ENCODE measurements around the gene PTBP1. TPM values are rescaled to one million over a fixed set of nuclear protein-coding genes. Genes with fewer than 3 reads are reported as not detected.

The PTBP1 gene
- total RNA-seq, 1 experiment from 2014 or later = 515 TPM

DNA sequence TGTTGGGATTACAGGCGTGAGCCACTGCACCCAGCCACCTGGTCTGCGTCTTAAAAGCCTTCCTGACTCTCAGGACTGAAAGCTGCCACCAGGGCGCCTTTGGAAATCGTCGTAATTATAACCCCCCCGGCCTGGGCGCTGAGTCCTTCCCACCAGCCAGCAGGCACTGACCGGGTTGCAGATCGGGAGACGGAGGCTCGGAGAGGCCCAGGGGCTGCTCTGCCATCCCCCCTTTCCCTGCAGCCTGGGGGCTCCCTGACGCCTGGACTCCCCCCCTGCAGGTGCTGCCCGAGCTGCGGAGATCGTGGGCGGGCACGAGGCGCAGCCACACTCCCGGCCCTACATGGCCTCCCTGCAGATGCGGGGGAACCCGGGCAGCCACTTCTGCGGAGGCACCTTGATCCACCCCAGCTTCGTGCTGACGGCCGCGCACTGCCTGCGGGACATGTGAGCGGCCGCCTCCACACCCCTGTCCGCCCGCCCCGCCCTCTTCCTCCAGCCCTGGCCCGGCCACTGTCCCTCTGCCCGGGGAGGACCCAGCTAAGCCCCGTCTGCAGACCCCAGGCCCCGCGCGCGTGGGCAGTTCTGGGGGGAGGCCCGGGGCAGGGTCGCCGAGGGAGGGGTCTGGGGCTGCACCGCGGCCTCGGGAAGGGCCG, 46.1 kb downstream of the PTBP1 start:
- ChIA-PET CTCF (interaction anchor here (0.6 kb wide), 1 partner anchor 15 kb away, joined by 3 read pairs; no protein-coding TSS in a partner anchor), POLR2A (no interaction called here)
- no peak for DNase-seq (ENCODE audit: low read depth, low spot score)
- Histone ChIP-seq H3K36me3 (ENCODE audit: control insufficient read depth, insufficient read depth, low read length) (no peaks in the 10 kb centered on the region), H3K27ac (ENCODE audit: low read length) (no peak overlapping the region), H3K9me3 (ENCODE audit: control insufficient read depth, insufficient read depth, low read depth, low read length) (no peaks in the 10 kb centered on the region), H3K4me1 (ENCODE audit: control insufficient read depth, insufficient read depth, low read length) (peaks cover 4% of the 10 kb centered on the region; the same call in 1 of the 2 replicates), H3K4me3 (ENCODE audit: low read depth in 2 of 2, low read length in 2 of 2) (peak overlapping the region; percentile 30 to 45), H3K27me3 (ENCODE audit: control insufficient read depth, insufficient read depth, low read length) (no peaks in the 10 kb centered on the region)
- in situ Hi-C loops (cut with HindIII; ENCODE audit: low pct_unique_long_range_greater_than_20kb, low sequenced_read_pairs) = no loop called here
- peak; percentile 88 for ATAC-seq
- intact Hi-C loops (cut with micrococcal nuclease; ENCODE audit: unreplicated experiment) = no loop called here
- TF ChIP-seq, protein P1, sequence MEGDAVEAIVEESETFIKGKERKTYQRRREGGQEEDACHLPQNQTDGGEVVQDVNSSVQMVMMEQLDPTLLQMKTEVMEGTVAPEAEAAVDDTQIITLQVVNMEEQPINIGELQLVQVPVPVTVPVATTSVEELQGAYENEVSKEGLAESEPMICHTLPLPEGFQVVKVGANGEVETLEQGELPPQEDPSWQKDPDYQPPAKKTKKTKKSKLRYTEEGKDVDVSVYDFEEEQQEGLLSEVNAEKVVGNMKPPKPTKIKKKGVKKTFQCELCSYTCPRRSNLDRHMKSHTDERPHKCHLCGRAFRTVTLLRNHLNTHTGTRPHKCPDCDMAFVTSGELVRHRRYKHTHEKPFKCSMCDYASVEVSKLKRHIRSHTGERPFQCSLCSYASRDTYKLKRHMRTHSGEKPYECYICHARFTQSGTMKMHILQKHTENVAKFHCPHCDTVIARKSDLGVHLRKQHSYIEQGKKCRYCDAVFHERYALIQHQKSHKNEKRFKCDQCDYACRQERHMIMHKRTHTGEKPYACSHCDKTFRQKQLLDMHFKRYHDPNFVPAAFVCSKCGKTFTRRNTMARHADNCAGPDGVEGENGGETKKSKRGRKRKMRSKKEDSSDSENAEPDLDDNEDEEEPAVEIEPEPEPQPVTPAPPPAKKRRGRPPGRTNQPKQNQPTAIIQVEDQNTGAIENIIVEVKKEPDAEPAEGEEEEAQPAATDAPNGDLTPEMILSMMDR (IDR thresholded peaks at IDR 0.05) = no peak
- TF ChIP-seq SIN3A (IDR thresholded peaks at IDR 0.05; ENCODE audit: borderline replicate concordance, insufficient read depth, low read depth, low read length) = no peak
- TF ChIP-seq TCF7L2 (IDR thresholded peaks at IDR 0.05; ENCODE audit: low read depth, low read length) = no peak
- TF ChIP-seq, protein P2, sequence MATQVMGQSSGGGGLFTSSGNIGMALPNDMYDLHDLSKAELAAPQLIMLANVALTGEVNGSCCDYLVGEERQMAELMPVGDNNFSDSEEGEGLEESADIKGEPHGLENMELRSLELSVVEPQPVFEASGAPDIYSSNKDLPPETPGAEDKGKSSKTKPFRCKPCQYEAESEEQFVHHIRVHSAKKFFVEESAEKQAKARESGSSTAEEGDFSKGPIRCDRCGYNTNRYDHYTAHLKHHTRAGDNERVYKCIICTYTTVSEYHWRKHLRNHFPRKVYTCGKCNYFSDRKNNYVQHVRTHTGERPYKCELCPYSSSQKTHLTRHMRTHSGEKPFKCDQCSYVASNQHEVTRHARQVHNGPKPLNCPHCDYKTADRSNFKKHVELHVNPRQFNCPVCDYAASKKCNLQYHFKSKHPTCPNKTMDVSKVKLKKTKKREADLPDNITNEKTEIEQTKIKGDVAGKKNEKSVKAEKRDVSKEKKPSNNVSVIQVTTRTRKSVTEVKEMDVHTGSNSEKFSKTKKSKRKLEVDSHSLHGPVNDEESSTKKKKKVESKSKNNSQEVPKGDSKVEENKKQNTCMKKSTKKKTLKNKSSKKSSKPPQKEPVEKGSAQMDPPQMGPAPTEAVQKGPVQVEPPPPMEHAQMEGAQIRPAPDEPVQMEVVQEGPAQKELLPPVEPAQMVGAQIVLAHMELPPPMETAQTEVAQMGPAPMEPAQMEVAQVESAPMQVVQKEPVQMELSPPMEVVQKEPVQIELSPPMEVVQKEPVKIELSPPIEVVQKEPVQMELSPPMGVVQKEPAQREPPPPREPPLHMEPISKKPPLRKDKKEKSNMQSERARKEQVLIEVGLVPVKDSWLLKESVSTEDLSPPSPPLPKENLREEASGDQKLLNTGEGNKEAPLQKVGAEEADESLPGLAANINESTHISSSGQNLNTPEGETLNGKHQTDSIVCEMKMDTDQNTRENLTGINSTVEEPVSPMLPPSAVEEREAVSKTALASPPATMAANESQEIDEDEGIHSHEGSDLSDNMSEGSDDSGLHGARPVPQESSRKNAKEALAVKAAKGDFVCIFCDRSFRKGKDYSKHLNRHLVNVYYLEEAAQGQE (IDR thresholded peaks at IDR 0.05; ENCODE audit: insufficient read depth in 1 of 2, low read depth in 2 of 2, low read length in 1 of 2) = no peak
- no TSS peak for BruUV-seq (replicated peaks)

DNA sequence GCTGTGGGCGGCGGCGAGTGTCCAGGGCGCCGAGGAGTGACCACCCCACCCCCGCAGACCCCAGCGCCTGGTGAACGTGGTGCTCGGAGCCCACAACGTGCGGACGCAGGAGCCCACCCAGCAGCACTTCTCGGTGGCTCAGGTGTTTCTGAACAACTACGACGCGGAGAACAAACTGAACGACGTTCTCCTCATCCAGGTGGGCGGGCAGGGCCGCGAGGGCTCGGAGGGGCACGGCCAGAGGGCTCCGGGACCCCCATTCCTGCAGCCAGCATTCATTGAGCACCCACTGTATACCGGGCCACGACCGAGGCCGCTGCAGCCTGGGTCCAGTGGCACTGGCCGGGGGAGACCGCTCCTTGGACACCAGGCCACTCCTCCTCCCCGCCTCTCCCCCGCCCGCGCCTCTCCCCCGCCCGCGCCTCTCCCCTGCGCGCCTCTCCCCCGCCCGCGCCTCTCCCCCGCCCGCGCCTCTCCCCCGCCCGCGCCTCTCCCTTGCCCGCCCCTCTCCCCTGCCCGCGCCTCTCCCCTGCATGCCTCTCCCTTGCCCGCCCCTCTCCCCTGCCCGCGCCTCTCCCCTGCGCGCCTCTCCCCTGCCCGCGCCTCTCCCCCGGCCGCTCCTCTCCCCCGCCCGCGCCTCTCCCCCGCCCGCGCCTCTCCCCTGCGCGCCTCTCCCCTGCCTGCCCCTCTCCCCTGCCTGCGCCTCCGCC, 46.7 kb downstream of the PTBP1 start:
- no TSS peak for BruUV-seq (replicated peaks)
- ChIA-PET CTCF (no interaction called here), POLR2A (no interaction called here)
- in situ Hi-C loops (cut with HindIII; ENCODE audit: low pct_unique_long_range_greater_than_20kb, low sequenced_read_pairs) (no loop called here), intact Hi-C loops (cut with micrococcal nuclease; ENCODE audit: unreplicated experiment) (no loop called here)
- no peaks in the 10 kb centered on the region for H3K9me3 ChIP-seq (ENCODE audit: control insufficient read depth, insufficient read depth, low read depth, low read length)
- no peak overlapping the region for H3K27ac ChIP-seq (ENCODE audit: low read length)
- H3K4me3 ChIP-seq (ENCODE audit: low read depth in 2 of 2, low read length in 2 of 2) = peak overlapping the region; percentile 30 to 45
- H3K27me3 ChIP-seq (ENCODE audit: control insufficient read depth, insufficient read depth, low read length) = no peaks in the 10 kb centered on the region
- no peaks in the 10 kb centered on the region for H3K36me3 ChIP-seq (ENCODE audit: control insufficient read depth, insufficient read depth, low read length)
- TF ChIP-seq POLR2AphosphoS5 (IDR thresholded peaks at IDR 0.05; ENCODE audit: low read depth, low read length) = no peak
- TF ChIP-seq, protein P2 (IDR thresholded peaks at IDR 0.05; ENCODE audit: insufficient read depth in 1 of 2, low read depth in 2 of 2, low read length in 1 of 2) = no peak
- TF ChIP-seq, protein P1 (IDR thresholded peaks at IDR 0.05) = no peak
- no peak for TF ChIP-seq TCF7L2 (IDR thresholded peaks at IDR 0.05; ENCODE audit: low read depth, low read length)
- TF ChIP-seq SIN3A (IDR thresholded peaks at IDR 0.05; ENCODE audit: borderline replicate concordance, insufficient read depth, low read depth, low read length) = no peak
- DNase-seq (ENCODE audit: low read depth, low spot score) (no peak), ATAC-seq (no peak; the same call in 1 of the 2 replicates)
- peaks cover 4% of the 10 kb centered on the region; the same call in 1 of the 2 replicates for H3K4me1 ChIP-seq (ENCODE audit: control insufficient read depth, insufficient read depth, low read length)

All from Panc1 (cell line).